Measurements from ENCODE around the gene POC1B. TPM values are rescaled to one million over a fixed set of nuclear protein-coding genes. Genes with fewer than 3 reads are reported as not detected.

POC1B gene
- total and polyA plus RNA-seq, 4 donors, result 5.0 to 28.2 (median 7.6) TPM

DNA sequence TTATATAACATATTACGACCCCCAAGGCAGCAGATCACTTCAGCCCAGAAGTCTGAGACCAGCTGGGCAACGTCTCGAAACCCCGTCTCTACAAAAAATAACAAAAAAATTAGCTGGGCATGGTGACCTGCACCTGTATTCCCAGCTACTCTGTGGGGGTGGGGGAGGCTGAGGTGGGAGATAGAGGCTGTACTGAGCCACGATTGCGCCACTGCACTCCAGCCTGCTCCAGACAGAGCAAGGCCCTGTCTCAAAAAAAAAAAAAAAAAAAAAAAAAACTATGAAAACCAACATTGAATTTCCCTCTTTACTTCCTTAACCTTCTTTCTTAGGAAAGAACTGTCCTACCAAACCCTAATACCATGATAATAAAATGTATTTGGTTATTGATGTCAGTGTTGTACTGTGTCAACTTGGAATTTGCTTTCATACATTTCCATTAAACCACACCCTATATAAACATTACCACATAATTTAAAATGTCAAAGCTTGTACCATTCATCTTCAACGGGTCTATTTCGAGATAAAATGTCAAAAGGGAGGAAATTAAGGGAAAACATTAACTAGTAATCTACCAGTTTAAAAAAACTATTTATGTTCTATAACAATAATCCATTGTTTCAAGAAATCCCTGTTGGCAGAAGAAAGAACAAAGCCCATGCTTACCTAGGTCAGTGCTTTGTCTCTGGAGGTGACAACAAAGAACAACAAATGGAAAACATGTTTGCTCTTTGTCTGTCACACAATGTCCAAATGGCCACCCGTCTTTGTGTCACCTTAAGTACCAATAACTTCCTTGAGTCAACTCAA is 18.6 kb downstream of the POC1B start:
- WGBS, result 68% methylated on average over 9 of the region's 9 CpGs
- Histone ChIP-seq H3K27ac (ENCODE audit: low read depth in 1 of 2, low read length in 2 of 2) (no peak overlapping the region), H3K27me3 (ENCODE audit: control insufficient read depth in 4 of 4, insufficient read depth in 4 of 4, low read length in 3 of 4) (no peaks in the 10 kb centered on the region), H3K4me3 (ENCODE audit: low read depth in 1 of 3, low read length in 3 of 3) (no peak overlapping the region), H3K9me3 (ENCODE audit: control insufficient read depth in 4 of 4, low read length in 3 of 4) (no peaks in the 10 kb centered on the region), H3K9ac (ENCODE audit: low read depth in 1 of 2, low read length in 2 of 2) (no peak overlapping the region), H3K4me1 (ENCODE audit: control insufficient read depth in 4 of 4, insufficient read depth in 4 of 4, low read length in 3 of 4) (no peaks in the 10 kb centered on the region), H3K36me3 (ENCODE audit: control insufficient read depth in 4 of 4, insufficient read depth in 3 of 4, low read depth in 1 of 4, low read length in 3 of 4) (no peaks in the 10 kb centered on the region)
- TF ChIP-seq, protein P1, sequence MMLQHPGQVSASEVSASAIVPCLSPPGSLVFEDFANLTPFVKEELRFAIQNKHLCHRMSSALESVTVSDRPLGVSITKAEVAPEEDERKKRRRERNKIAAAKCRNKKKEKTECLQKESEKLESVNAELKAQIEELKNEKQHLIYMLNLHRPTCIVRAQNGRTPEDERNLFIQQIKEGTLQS (IDR thresholded peaks at IDR 0.05), result no peak
- TF ChIP-seq, protein P2, sequence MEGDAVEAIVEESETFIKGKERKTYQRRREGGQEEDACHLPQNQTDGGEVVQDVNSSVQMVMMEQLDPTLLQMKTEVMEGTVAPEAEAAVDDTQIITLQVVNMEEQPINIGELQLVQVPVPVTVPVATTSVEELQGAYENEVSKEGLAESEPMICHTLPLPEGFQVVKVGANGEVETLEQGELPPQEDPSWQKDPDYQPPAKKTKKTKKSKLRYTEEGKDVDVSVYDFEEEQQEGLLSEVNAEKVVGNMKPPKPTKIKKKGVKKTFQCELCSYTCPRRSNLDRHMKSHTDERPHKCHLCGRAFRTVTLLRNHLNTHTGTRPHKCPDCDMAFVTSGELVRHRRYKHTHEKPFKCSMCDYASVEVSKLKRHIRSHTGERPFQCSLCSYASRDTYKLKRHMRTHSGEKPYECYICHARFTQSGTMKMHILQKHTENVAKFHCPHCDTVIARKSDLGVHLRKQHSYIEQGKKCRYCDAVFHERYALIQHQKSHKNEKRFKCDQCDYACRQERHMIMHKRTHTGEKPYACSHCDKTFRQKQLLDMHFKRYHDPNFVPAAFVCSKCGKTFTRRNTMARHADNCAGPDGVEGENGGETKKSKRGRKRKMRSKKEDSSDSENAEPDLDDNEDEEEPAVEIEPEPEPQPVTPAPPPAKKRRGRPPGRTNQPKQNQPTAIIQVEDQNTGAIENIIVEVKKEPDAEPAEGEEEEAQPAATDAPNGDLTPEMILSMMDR (IDR thresholded peaks at IDR 0.05; ENCODE audit: low read depth, low read length, missing input control), result no peak
- no peak for TF ChIP-seq GABPA (IDR thresholded peaks at IDR 0.05 in 1 of 2, conservative IDR thresholded peaks at IDR 0.05 in 1 of 2)
- TF ChIP-seq YY1 (IDR thresholded peaks at IDR 0.05), result no peak
- no peak for TF ChIP-seq HNF4A (conservative IDR thresholded peaks at IDR 0.05)
- TF ChIP-seq, protein P3, sequence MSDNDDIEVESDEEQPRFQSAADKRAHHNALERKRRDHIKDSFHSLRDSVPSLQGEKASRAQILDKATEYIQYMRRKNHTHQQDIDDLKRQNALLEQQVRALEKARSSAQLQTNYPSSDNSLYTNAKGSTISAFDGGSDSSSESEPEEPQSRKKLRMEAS (IDR thresholded peaks at IDR 0.05), result no peak
- TF ChIP-seq RAD21 (IDR thresholded peaks at IDR 0.05), result no peak
- no peak for TF ChIP-seq NR2F2 (IDR thresholded peaks at IDR 0.05)
- no peak for TF ChIP-seq RXRA (IDR thresholded peaks at IDR 0.05)
- no peak for TF ChIP-seq FOXA2 (IDR thresholded peaks at IDR 0.05)
- TF ChIP-seq, protein P4, sequence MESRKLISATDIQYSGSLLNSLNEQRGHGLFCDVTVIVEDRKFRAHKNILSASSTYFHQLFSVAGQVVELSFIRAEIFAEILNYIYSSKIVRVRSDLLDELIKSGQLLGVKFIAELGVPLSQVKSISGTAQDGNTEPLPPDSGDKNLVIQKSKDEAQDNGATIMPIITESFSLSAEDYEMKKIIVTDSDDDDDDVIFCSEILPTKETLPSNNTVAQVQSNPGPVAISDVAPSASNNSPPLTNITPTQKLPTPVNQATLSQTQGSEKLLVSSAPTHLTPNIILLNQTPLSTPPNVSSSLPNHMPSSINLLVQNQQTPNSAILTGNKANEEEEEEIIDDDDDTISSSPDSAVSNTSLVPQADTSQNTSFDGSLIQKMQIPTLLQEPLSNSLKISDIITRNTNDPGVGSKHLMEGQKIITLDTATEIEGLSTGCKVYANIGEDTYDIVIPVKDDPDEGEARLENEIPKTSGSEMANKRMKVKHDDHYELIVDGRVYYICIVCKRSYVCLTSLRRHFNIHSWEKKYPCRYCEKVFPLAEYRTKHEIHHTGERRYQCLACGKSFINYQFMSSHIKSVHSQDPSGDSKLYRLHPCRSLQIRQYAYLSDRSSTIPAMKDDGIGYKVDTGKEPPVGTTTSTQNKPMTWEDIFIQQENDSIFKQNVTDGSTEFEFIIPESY (IDR thresholded peaks at IDR 0.05), result no peak
- TF ChIP-seq JUND (IDR thresholded peaks at IDR 0.05), result no peak
- no peak for DNase-seq (ENCODE audit: low spot score)

- Histone ChIP-seq H3K27ac (ENCODE audit: low read depth in 1 of 2, low read length in 2 of 2) (no peak overlapping the region), H3K9me3 (ENCODE audit: control insufficient read depth in 4 of 4, low read length in 3 of 4) (no peaks in the 10 kb centered on the region), H3K4me3 (ENCODE audit: low read depth in 1 of 3, low read length in 3 of 3) (no peak overlapping the region), H3K27me3 (ENCODE audit: control insufficient read depth in 4 of 4, insufficient read depth in 4 of 4, low read length in 3 of 4) (no peaks in the 10 kb centered on the region), H3K36me3 (ENCODE audit: control insufficient read depth in 4 of 4, insufficient read depth in 3 of 4, low read depth in 1 of 4, low read length in 3 of 4) (no peaks in the 10 kb centered on the region), H3K4me1 (ENCODE audit: control insufficient read depth in 4 of 4, insufficient read depth in 4 of 4, low read length in 3 of 4) (no peaks in the 10 kb centered on the region), H3K9ac (ENCODE audit: low read depth in 1 of 2, low read length in 2 of 2) (no peak overlapping the region)
- TF ChIP-seq FOXA1 (IDR thresholded peaks at IDR 0.05) (no peak), NR2F2 (IDR thresholded peaks at IDR 0.05) (no peak), SP1 (IDR thresholded peaks at IDR 0.05) (no peak), TAF1 (conservative IDR thresholded peaks at IDR 0.05) (no peak), EGR1 (IDR thresholded peaks at IDR 0.05; ENCODE audit: low read depth in 2 of 2) (no peak)
- TF ChIP-seq, protein P2 (IDR thresholded peaks at IDR 0.05; ENCODE audit: low read depth, low read length, missing input control), result no peak
- TF ChIP-seq, protein P4 (IDR thresholded peaks at IDR 0.05), result no peak
- WGBS, result 9% methylated on average over 1 of the region's 1 CpG
- no peak for DNase-seq (ENCODE audit: low spot score)
Observed at GRCh38 chr12:89506050-89506449, 19.8 kb downstream of the POC1B start.
